ENCODE results near the gene ARHGEF28.

ARHGEF28 gene

DNA sequence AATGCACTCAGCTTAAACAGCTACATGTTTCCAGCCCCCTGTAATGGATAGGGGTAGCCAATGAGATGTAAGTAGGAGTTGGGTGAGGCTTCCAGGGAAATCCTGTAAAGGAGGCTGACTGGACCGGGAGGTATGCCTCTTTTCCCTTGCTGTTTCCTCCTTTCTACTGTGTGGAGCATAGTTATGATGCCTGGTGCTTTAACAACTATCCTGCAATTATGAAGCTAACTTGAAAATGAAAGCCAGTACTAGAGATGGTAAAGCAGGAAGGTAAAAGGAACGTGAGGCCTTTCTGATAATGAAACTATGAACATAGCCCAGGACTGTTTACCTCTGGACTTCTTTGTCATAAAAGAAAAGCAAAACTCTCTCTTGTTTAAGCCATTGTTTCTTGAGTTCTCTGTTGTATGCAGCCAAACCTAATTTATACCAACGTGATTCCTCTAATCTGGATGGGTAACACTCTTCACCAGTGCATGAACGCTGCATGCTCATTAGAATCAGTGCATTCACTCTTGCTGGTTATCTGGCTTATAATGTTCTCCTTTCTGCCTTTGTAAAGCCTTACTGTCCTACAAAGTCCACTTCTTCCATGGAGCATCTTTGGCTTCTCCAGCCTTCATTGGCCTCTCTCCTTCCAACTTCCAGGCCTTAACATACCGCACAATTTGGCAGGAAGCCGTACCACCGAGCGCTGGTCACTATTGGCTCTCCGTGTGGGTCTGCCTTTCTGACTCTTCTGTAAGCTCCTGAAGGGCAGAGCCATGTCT, 8.3 kb upstream of the ARHGEF28 start:
- in situ Hi-C loops (cut with HindIII; ENCODE audit: low sequenced_read_pairs): no loop called here

- in situ Hi-C loops (cut with HindIII; ENCODE audit: low sequenced_read_pairs): no loop called here
These were observed 6.2 kb upstream of the ARHGEF28 start for GRCh38 chr5:73619606-73620333.

DNA sequence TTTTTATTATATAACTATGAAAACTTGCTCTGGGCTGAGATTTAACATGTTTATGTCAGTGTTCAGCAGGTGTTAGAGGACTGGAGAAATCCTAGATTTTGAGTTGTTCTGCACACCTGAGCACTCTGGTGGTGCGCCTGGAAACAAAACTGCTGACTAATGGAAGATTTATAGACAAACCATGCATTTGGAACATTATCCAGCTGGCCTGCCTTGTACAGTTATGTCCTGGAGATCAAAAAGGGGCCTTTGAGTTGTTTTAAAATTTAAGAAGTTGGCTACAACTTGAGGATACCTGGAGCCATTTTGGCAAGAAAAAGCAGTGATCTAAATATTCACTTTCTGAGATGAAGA, 5.7 kb upstream of the ARHGEF28 start:
- in situ Hi-C loops (cut with HindIII; ENCODE audit: low sequenced_read_pairs): no loop called here

- in situ Hi-C loops (cut with HindIII; ENCODE audit: low sequenced_read_pairs): no loop called here
These were observed 2.9 kb upstream of the ARHGEF28 start for GRCh38 chr5:73623060-73623459.

GRCh38 chr5:73623901-73624404, 2.0 kb upstream of the ARHGEF28 start:
- in situ Hi-C loops (cut with HindIII; ENCODE audit: low sequenced_read_pairs): no loop called here

GRCh38 chr5:73624888-73625287, 1.1 kb upstream of the ARHGEF28 start:
- in situ Hi-C loops (cut with HindIII; ENCODE audit: low sequenced_read_pairs): no loop called here

- in situ Hi-C loops (cut with HindIII; ENCODE audit: low sequenced_read_pairs): no loop called here
These were observed 538 bp upstream of the ARHGEF28 start for GRCh38 chr5:73625372-73625943.

GRCh38 chr5:73626814-73627313, 868 bp downstream of the ARHGEF28 start:
- in situ Hi-C loops (cut with HindIII; ENCODE audit: low sequenced_read_pairs): no loop called here

DNA sequence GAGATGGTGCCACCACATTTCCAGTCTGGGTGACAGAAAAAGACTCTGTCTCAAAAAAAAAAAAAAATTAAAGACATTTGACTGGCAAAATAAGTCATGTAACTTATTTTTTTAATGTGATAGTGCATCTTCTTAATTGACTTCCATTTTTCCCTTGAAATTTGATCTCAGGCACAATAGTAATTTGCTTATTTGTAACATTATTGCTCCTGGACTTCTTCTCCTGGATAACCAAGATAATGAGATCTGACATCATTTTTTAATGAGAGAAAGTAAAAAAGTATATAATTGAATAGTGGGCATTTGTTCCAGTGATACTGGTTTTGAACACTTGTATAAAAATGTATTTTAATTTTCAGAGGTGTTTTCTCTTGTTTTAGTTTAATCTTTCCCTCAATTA, 3.5 kb downstream of the ARHGEF28 start:
- in situ Hi-C loops (cut with HindIII; ENCODE audit: low sequenced_read_pairs): no loop called here

DNA sequence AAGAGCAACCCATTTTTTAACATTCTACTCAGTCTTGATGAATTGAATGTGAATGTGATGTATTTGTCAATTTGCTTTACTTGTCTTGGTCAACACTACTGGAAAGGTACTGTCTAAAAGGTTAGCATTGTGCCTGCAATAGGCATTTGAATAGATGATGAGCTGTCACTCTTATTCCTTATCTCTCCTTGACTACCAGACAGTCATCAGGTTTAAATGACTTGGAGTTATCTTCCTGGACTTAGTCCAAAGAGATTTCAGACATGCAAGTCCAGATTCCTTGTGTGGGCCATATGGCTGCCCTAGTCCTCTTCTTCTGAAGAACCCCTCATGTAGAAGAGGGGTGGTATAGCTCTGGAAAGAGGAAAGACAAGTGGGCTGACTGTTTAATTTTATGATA, 4.8 kb downstream of the ARHGEF28 start:
- in situ Hi-C loops (cut with HindIII; ENCODE audit: low sequenced_read_pairs): no loop called here

GRCh38 chr5:73631500-73631899, 5.5 kb downstream of the ARHGEF28 start:
- in situ Hi-C loops (cut with HindIII; ENCODE audit: low sequenced_read_pairs): no loop called here

- in situ Hi-C loops (cut with HindIII; ENCODE audit: low sequenced_read_pairs): no loop called here
These were observed 7.1 kb downstream of the ARHGEF28 start for GRCh38 chr5:73633060-73633459.

- in situ Hi-C loops (cut with HindIII; ENCODE audit: low sequenced_read_pairs): no loop called here
These were observed 10.4 kb downstream of the ARHGEF28 start for GRCh38 chr5:73636408-73636807.

DNA sequence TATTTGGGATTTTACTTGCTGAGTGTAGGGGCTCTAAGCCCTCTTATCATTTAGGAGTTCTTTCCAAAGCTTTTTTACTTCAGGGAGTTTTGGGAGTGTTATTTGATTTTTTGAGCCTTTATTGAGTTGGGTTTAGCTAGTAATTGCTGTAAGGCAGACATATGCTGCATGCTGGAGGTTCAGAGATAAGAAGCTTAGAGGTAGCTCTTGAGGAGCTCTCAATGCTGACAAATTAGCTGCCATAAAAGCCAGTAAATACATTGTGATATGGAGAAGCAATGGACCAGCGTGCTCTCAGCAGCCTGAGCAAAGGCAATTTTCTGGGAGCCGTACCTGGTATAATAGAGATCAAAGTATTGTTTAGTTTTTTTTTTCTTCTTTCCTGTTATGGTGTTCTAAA, 11.6 kb downstream of the ARHGEF28 start:
- in situ Hi-C loops (cut with HindIII; ENCODE audit: low sequenced_read_pairs): no loop called here

DNA sequence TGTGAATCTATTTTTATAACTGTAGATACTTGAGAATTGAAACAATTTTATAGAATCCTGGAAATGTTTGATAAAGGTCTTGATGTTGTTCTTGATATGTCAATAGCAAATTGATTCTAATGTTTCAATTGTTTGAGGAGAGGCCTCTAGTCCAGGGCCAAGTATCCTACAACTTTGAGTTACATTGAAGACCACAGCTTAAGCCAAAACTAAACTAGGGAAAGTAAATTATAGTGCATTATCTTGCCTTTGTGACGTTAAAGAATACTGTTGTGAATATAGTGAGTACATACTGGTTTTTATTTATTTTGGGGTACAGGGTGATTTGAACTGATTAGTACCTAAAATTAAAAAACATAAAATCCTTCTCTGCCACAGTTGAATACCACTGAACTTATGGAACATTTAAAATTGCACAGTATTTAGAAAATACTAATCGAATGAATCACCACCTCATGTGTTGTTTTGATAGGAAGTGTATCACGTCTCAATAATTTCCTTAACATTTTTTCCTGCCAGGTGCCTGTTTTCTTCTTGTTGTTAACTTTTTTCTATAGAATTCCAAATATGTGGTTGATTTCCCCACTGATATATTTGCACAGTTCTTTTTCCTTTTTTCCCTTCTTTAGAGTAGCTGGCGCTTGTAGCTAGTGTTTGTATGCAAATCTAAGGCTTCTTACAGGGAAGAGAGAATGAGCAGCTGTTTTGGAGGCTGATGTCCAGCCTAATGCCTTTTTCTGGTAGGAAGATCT, 12.5 kb downstream of the ARHGEF28 start:
- in situ Hi-C loops (cut with HindIII; ENCODE audit: low sequenced_read_pairs): no loop called here

DNA sequence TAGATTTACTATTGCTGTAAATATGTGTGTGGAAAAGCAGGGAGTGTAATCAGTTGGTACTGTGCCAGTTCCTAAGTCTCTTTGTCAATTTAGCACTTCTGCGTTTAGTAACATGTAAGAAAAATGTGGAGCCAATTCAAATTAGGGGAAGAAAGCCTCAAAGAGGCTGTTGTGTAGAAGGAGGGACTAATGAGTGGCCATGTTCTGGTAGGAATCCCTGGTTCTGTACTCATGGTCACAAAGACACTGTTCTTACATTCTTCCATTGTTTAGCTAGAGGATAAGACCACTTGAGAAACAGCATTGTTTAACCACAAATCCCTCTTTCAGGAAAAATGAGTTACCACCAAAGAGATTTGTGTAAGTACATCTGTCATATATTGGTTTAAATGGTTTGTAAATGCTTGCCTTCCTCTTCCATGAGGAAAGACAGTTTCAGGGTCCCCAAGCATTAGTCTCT, 14.9 kb downstream of the ARHGEF28 start:
- in situ Hi-C loops (cut with HindIII; ENCODE audit: low sequenced_read_pairs): no loop called here

DNA sequence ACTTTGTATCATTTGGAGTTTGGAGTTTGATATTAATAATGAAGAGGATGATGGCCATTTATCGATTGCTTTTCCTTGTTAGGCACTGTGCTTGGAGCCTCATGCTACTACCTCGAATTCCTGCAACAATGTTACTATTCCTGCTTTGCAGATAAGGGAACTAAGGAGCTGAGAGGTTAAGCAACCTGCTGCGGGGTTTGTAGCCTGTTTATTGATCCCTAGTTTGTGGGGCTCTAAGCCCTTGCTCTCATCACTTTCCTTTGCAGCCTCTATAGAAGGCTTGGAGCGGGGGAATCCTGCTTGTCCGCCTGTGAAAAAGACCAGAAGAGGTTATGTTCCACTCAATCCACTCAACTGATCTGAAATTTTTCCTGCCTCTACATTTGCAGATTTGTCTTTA, 15.8 kb downstream of the ARHGEF28 start:
- in situ Hi-C loops (cut with HindIII; ENCODE audit: low sequenced_read_pairs): no loop called here

DNA sequence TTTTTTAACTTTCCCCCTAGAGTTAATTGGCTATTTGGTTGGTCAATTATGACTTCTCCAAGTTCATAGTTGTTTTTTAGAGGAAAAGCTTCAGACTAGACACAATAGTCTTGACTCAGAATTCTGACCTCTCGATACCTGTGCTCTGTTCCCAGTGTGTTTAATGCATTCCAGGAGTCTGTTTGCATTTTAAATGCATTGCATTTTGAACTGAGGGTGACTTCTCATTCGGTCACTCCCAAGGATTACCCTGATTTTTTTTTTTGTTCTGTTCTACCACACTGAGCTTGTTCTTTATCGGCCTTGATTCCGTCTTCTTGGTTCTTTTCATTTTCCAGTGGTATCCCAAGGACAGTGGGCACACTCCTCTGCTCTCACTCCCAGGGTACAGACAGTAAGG, 16.3 kb downstream of the ARHGEF28 start:
- in situ Hi-C loops (cut with HindIII; ENCODE audit: low sequenced_read_pairs): no loop called here

GRCh38 chr5:73644385-73644963, 18.5 kb downstream of the ARHGEF28 start:
- in situ Hi-C loops (cut with HindIII; ENCODE audit: low sequenced_read_pairs): no loop called here

GRCh38 chr5:73647721-73648120, 21.7 kb downstream of the ARHGEF28 start:
- in situ Hi-C loops (cut with HindIII; ENCODE audit: low sequenced_read_pairs): no loop called here

GRCh38 chr5:73648515-73648914, 22.5 kb downstream of the ARHGEF28 start:
- in situ Hi-C loops (cut with HindIII; ENCODE audit: low sequenced_read_pairs): no loop called here

All from endothelial cell of hepatic sinusoid (primary cell).